Activated naive CD4-positive, alpha-beta T cell treated with anti-CD3 and anti-CD28 coated beads, Interleukin-2, amount 50 U/mL, for 16 hours (primary cell): ENCODE results near the gene CTXN3.

ENCODE experiments used
- DNase-seq: peaks from one replicate; pipeline ENCODE4 v3.0.0-alpha.2; 2020

CTXN3 gene

GRCh38 chr5:127700237-127700766 lies 51.4 kb downstream of the CTXN3 start:
- no peak for DNase-seq

GRCh38 chr5:127702434-127702833 lies 53.6 kb downstream of the CTXN3 start:
- no peak for DNase-seq

- no peak for DNase-seq
Observed at GRCh38 chr5:127702926-127703561, 54.2 kb downstream of the CTXN3 start, which contains the start of gene CCDC192. TSS of gene CCDC192 (plus strand) at chr5:127703391. CDS start at chr5:127703446, 55 bp downstream.

- DNase-seq = no peak
Observed at GRCh38 chr5:127705120-127705892, 56.4 kb downstream of the CTXN3 start.

- no peak for DNase-seq
Observed at GRCh38 chr5:127706691-127707090, 57.8 kb downstream of the CTXN3 start.

- no peak for DNase-seq
Observed at GRCh38 chr5:127707209-127707608, 58.3 kb downstream of the CTXN3 start.
